Glomerular visceral epithelial cell (primary cell): Measurements from ENCODE around the gene NES.
A peak's percentile ranks its signal among the peaks of the same experiment; 100 is the strongest.

ENCODE experiments used
- DNase-seq: peaks from one replicate; pipeline ENCODE4 v3.0.0-alpha.2; 2016; ENCODE audit errors: extremely low spot score

The NES gene

DNA sequence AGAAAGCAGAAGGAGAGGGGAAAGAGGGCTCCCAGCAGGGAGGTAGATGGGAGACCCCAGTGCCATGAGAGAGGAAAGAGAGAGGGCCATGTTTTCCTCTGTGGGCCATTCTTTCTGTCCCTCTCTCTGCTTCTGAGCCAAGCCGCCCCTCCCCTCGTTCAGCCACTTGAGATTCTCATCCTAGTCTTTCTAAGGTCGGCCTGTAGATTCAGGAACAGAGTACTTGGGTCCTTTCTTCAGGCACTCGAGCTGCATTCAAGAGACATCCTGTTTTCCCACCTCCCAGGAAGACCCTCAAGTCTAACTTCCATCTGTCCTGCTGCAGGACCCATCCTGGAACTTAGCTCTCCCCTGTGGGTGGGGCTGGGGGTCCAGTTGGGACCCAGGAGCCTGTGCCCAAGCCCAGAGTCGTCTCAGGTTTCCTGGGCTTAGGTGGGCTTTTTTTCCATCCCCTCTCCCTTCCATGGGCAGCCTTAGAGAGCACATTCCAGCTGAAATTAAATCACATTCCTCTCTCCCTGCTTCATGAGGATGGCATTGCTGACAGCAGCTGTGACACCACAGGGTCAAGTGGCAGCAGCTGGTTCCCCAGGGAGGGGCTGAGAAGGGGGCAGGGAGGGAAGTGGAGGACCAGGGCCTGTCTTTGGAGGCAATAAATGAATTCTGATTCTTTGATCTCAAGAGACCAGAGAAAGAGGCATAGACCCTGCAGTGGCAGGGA lies 13.0 kb downstream of the NES start:
- peak; percentile 26 for DNase-seq

DNA sequence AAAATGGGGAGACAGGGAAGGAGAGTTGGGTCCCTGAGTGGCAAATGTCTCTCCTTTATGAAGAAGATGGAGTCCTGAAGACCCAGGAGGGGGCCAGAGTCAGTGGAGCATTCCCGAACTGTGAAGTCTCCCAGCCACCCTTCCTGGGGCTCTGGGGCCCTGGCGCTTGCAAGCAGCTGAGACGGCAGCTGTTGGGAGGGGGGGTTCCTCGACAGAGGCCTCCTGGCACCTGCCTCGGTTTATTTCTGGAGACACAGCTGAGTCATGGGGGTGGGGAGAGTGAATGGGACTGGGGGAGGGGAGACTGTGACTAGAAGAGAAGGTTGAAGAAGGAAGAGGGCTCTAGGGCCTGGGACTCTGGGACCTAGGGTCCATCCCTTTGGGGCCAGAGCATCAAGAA lies 14.0 kb downstream of the NES start:
- peak; percentile 20 for DNase-seq

DNA sequence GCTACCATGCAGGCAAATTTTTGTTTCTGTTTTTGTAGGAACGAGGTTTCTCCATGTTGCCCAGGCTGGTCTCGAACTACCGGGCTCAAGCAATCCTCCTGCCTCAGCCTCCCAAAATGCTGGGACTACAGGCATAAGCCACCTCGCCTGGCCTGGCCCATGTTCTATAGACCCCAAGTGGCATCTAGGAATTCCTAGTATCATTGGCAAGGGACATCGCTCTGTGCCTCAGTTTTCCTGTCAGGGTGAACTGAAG lies 14.5 kb downstream of the NES start:
- no peak for DNase-seq

DNA sequence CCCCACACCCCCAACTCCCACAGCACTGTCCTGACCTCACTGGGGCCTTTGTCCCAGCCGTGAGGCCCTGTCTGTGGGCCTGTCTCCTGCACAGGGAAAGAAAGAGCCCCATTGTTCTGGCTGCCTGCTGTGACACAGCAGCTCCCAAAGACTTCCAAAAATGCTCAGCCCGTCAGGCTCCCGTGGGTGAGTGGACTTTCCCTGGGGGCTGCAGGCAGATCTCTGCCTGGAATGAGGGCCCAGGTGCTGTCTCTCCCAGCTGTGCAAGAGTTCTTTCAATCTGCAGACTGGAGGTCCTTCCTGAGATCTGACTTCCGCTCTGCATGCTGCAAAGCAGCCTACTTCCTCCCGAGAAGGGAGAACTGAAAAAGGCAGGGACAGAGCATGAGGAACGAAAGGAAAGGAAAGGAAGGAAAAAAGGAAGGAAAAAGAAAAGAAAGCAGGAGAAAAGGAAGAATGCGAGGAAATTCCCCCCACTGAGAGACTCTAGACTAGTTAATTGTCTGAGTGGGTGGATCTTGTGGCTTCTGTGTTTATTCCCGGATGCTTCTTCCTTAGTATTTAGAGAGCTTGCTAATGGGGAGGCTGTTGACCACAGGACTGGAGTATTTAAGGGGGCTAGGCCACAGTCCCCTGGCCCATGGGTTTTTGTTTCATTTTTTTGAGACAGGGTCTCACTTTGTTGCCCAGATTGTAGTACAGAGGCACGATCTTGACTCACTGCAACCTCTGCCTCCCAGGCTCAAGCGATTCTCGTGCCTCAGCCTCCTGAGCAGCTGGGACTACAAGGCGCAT lies 15.0 kb downstream of the NES start:
- DNase-seq, result no peak

DNA sequence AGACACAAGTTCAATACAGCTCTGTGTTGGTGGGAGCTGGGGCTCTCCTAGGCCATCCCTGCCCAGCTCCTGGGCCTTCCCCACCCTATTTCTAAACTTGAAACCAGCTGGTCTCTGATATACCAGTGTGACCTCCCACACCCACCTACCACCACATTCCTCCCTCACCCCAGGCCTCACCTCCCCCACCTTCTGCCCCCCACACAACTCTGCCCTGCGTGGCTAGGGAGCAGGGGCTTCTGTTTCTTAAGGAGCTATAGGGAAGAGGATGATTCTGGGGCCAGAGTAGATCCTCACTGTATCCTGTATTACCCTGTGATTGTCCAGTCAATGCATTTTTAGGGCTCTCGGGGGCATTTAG lies 16.5 kb downstream of the NES start:
- DNase-seq, result no peak

DNA sequence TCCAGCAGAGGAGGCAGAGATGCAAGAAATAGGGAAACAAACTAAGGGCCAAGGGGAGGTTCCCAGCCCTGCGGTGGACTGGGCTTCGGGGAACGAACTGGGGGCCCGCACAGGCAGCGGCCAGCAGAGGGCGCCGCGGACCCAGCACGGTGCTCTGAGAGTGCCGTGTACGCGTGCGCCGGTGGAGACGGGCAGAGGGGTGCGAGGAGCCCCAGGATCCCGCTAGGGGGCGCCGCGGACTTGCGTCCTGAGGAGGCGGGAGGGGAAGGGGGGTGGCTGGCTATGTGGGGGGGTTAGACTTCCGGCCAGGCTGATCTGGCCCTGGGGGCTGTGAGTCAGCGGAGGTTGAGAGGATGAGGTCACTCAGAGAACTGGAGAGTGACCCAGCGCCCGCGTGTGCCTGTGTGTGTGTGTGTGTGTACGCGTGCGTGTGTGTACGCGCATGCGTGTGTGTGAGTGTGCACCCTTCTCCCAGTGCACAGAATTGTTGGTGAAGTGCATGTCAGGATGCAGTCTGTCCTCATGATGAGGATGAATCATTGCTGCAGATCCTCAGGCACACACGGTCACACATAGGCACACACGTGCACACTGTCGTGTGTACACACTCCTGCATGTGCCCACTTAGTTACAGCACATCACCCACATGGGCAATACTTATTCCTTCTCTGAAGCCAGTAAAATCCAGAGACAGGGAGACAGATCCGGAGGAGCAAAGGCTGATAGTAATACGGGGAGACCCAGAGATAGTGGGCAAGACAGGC lies 17.0 kb downstream of the NES start:
- DNase-seq, result peak; percentile 99

DNA sequence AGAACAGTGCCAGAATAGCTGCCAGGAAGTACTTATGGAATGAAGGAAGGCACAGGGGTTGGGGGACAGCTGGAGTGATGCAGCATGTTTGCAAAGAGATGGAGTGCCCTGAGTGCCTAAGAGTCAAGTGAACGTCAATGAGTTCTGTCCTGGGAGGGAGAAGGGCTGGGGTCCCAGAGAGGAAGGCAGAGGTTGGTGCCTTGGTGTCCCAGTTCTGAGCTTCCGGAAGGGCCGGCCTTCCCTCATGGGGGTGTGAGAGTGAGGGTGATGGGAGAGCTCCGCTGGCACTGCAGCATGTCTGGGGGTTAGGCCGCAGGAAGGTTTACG lies 17.6 kb downstream of the NES start:
- no peak for DNase-seq

DNA sequence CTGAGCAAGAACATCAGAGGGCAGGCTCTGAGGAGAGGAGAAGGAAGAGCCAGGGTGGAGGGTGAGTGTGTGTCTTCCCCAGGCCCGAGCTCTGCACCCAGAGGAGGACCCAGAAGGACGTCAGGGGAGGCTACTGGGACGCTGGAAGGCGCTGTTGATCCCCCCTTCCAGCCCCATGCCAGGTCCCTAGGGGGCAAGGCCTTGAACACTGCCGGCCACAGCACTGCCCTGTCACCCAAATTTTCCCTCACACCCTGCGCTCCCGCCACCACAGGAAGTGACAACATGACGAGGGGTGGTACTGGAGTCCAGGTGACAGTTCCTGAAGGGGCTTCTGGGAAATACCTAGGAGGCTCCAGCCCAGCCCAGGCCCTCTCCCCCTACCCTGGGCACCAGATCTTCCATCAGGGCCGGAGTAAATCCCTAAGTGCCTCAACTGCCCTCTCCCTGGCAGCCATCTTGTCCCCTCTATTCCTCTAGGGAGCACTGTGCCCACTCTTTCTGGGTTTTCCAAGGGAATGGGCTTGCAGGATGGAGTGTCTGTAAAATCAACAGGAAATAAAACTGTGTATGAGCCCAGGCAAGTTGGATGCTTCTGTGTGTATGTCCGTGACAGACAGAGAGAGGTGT lies 18.1 kb downstream of the NES start:
- no peak for DNase-seq

DNA sequence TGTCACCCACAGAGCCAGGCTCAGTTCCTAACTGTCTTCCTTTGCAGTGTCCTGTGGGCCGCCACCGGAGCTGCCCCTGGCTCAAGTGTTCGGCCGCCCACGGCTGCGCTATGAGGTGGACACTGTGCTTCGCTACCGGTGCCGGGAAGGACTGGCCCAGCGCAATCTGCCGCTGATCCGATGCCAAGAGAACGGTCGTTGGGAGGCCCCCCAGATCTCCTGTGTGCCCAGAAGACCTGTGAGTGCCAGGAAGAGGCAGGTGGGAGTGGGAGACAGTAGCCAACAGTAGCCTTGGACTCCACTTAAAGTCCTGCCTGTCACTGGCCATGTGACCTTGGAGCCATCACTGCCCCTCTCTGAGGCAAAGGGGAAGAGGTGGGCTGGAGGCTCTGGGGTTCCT lies 18.7 kb downstream of the NES start:
- no peak for DNase-seq

DNA sequence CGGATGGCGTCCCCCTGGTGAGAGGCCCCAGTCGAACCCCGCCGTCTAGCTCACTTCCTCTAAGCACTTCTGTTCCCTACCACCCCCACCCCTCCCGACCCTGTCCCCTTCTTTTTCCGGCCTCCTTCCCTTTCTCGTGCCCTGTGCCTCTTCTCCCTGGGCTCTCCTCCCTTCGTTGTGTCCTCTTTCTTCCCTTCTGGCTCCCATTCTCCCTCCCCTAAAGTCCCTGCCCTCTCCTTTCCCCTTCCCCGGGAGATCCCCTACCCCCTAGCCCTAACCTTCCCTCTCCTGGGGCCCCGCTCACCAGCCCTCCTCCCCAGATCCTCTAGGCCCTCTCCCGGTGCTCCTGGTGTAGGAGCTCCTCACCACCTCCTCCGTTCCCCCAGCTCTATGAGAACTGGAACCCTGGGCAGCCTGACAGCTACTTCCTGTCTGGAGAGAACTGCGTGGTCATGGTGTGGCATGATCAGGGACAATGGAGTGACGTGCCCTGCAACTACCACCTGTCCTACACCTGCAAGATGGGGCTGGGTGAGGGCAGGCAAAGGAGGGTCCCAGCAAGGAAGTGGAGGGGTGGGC lies 19.4 kb downstream of the NES start:
- no peak for DNase-seq

DNA sequence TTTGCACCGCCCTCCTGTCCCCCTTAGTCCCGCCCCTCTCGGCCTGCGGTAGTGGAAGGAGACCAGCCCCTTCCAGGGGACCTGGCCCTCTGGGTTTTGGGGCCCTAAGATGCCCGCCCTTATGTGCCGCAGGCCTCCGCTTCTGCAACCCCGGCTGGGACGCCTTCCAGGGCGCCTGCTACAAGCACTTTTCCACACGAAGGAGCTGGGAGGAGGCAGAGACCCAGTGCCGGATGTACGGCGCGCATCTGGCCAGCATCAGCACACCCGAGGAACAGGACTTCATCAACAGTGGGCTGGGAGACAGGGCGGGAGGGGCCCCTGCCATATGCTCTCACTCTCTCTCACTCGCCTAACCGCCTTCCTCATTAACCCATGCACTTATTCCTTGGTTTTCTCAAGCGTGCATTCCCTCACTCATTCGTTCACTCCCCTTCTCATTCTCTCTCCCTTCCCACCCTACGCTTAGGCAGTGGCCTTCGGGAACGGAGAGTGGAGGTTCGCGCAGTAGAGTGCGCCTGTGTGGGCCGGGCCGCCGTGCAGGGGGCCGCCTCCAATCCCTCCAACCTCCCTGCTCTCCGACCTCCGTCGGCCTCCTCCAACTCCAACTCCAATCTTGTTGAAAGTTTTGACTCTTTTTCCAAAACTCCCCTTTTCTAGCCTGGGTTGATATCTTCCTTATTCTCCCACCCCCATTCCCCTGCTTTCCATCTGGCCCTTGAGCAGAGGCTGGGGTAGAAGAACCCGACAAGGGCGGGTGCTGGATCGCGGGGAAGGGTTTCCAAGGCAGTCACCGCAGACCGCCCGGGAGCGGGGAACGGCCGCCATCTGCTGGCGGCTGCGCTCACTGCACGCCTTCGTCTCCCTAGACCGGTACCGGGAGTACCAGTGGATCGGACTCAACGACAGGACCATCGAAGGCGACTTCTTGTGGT lies 20.1 kb downstream of the NES start:
- DNase-seq, result peak; percentile 69

DNA sequence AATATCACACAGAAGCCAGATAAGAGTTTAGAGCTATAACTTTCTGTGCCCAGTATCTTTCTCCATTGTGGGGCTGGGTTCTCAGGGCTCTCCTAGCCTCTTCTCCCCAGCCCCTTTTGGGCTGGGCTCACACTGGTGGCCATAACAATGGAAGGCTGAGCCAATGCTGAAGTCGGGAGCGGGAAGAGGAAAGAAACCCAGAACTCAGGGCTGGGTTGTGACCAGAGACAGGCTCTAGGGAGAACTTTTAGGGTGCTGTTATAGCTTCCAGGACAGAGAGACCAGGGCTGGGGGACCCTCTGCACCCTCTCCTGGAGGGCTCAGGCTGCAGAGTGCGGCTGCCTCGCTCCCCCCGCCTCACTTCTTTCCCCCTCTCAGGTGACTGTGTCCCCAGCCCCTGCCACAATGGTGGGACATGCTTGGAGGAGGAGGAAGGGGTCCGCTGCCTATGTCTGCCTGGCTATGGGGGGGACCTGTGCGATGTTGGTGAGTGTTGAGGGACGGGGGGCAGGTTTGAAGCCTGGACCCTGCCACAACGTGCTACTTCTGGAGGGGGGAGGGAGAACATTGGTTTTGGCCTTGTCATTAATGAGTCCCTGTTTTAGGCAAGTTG lies 21.2 kb downstream of the NES start:
- no peak for DNase-seq

DNA sequence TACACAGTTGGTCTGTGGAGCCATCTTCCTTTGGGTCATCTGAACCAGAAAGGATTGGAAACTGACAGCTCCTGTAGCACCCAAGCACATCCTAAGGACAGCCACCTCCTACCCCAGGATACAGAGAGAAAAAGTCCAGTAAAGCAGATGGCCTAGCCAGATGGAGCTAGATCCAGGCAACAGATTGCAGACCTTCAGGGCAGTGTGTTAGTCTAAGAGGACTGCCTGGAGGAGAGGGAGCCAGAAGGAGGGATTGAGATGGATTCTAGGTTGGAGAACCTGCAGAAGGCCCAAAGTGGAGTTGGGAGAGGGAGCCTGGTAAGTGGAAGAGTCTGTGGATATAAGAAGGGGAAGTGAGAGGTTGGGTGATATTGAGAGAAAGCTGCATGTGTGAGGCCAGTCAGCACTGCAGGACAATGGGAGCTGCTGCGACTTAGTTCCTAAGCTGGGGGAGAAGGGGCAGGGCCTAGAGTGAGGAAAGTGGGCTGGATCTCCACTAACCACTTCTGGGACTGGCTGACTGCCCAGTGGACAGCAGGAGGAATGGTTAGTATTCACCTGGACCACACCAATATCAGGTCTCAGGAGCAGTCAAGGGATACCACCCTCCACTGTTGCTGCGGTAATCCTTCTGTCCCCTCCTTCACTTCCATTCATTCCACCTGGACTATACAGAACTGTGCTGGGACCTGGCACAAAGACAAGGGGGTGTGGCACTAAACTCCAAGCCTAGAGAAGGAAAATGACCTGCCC lies 21.9 kb downstream of the NES start:
- DNase-seq, result no peak

DNA sequence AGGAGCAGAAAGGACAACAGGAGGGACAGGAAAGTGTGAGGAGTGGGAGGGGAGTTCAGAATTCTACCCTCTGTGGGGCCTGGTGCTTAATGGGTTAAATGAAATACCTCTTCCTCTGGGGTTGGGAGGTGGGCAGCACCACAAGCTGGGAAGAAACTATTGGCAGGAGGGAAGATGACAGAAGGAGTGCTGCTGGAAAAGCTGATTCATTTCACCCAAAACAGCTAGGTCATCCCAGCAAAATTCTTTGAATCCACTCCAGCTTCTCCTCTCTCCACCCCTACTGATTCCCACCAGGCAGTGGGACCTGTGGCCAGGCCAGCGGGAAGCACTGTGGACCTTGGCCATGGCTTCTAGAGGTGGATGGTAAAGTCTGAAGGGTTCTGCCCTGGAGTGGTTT lies 22.5 kb downstream of the NES start:
- DNase-seq, result no peak

DNA sequence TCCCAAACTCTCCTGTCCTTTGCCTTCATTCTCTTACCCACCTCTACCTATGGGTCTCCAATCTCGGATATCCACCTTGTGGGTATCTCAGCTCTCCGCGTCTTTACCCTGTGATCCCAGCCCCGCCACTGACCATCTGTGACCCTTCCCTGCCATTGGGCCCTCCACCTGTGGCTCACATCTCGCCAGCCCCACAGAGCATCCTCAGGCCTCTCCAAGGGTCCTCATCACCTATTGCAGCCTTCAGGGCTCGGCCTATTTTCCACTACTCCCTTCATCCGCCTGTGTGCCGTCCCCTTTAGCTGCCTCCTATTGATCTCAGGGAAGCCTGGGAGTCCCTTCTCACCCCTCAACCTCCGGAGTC lies 24.2 kb downstream of the NES start:
- DNase-seq, result no peak

DNA sequence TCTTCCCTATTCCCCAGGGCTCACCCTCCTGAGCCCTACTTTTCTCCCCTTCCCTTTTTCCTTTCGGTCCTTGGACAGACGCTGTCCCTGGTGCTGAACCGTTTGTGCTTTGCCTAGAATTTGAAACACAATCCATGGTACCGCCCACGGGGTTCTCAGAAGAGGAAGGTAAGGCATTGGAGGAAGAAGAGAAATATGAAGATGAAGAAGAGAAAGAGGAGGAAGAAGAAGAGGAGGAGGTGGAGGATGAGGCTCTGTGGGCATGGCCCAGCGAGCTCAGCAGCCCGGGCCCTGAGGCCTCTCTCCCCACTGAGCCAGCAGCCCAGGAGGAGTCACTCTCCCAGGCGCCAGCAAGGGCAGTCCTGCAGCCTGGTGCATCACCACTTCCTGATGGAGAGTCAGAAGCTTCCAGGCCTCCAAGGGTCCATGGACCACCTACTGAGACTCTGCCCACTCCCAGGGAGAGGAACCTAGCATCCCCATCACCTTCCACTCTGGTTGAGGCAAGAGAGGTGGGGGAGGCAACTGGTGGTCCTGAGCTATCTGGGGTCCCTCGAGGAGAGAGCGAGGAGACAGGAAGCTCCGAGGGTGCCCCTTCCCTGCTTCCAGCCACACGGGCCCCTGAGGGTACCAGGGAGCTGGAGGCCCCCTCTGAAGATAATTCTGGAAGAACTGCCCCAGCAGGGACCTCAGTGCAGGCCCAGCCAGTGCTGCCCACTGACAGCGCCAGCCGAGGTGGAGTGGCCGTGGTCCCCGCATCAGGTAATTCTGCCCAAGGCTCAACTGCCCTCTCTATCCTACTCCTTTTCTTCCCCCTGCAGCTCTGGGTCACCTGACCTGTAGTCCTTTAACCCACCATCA lies 24.8 kb downstream of the NES start:
- DNase-seq, result peak; percentile 29

DNA sequence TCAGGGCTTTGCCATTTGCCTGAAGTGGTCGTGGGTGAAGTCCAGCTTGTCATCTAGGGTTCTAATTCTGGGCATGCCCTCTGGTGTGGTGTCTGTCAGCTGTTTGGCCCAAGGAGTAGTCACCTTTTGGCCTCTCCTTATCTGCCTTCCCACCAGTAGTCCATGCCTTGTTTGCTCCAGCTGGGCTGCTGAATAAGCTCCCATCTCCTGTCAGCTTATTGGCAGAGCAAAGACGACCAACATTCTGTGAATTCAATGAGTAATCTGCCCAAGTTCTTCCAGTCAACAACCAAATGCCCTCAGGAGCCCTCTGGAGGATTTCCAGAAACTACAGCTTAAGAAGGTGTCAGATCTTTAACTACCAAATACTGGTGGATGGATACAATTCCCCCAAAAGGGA lies 28.3 kb downstream of the NES start:
- peak; percentile 21 for DNase-seq

DNA sequence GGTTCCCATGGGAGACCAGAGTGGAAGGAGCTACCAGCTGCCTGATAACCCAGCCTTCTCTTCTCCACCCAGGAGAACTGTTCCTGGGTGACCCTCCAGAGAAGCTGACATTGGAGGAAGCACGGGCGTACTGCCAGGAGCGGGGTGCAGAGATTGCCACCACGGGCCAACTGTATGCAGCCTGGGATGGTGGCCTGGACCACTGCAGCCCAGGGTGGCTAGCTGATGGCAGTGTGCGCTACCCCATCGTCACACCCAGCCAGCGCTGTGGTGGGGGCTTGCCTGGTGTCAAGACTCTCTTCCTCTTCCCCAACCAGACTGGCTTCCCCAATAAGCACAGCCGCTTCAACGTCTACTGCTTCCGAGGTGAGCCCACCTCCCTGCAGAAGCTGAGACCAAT lies 28.7 kb downstream of the NES start:
- no peak for DNase-seq

DNA sequence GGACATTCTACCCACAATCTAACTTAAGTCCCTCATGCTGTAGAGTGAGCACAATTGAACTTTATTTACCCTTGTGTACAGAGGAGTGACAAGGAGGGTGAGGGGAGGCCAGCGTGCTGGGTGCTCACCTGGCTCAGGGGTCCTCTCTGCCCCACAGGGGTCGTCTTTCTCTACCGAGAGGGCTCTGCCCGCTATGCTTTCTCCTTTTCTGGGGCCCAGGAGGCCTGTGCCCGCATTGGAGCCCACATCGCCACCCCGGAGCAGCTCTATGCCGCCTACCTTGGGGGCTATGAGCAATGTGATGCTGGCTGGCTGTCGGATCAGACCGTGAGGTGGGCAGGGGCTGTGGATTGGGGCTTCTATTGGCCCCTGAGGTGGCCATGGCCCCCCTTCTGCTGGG lies 29.9 kb downstream of the NES start:
- no peak for DNase-seq
